Astrocyte (in vitro differentiated cells and primary cell): ENCODE data around the gene ADCYAP1R1. TPM values are rescaled to one million over a fixed set of nuclear protein-coding genes. Genes with fewer than 3 reads are reported as not detected.

Experiments used
- DNase-seq: peaks from one replicate; pipeline ENCODE4 v3.0.0-alpha.2; 2010; ENCODE audit warnings: low read depth
- FAIRE-seq: peaks from 2 replicates; lab custom pipeline; 2011; peaks lifted over from hg19 to GRCh38; lab: Jason Lieb, UNC
- H2AFZ ChIP-seq: 2 replicates; pipeline ENCODE4 v1.6.0; 2012; ENCODE audit warnings: low read depth, low read length, inconsistent platforms
- H3K27ac ChIP-seq: 2 replicates; pipeline ENCODE4 v1.5.1; 2011; ENCODE audit warnings: low read depth, low read length, inconsistent platforms
- H3K27me3 ChIP-seq: 2 replicates; pipeline ENCODE4 v1.6.0; 2011; ENCODE audit warnings: low read length, inconsistent platforms; ENCODE audit not compliant: insufficient read depth
- H3K36me3 ChIP-seq: 2 replicates; pipeline ENCODE4 v1.5.1; 2011; ENCODE audit warnings: low read length, inconsistent platforms; ENCODE audit not compliant: insufficient read depth
- H3K4me1 ChIP-seq: 2 replicates; pipeline ENCODE4 v1.5.1; 2011; ENCODE audit warnings: low read length, inconsistent platforms; ENCODE audit not compliant: insufficient read depth
- H3K4me2 ChIP-seq: 2 replicates; pipeline ENCODE4 v1.6.0; 2012; ENCODE audit warnings: low read length, inconsistent platforms
- H3K4me3 ChIP-seq: 2 replicates; pipeline ENCODE4 v1.5.1; 2011; ENCODE audit warnings: low read depth, mild to moderate bottlenecking, low read length, inconsistent platforms; ENCODE audit not compliant: insufficient read depth
- H3K79me2 ChIP-seq: 2 replicates; pipeline ENCODE4 v1.6.0; 2012; ENCODE audit warnings: mild to moderate bottlenecking, low read length, inconsistent platforms; ENCODE audit not compliant: insufficient read depth
- H3K9ac ChIP-seq: 2 replicates; pipeline ENCODE4 v1.6.0; 2012; ENCODE audit warnings: mild to moderate bottlenecking, low read length, inconsistent platforms
- H3K9me3 ChIP-seq: 2 replicates; pipeline ENCODE4 v1.5.1; 2012; ENCODE audit warnings: low read depth, mild to moderate bottlenecking, low read length, inconsistent platforms; ENCODE audit not compliant: insufficient read depth
- H4K20me1 ChIP-seq: 2 replicates; pipeline ENCODE4 v1.6.0; 2012; ENCODE audit warnings: low read length, inconsistent platforms; ENCODE audit not compliant: insufficient read depth
- H3K27ac Mint-ChIP-seq: one replicate; pipeline ENCODE4 v1.8.0; 2021; ENCODE audit warnings: mild to moderate bottlenecking, mixed read lengths; ENCODE audit not compliant: unreplicated experiment
- H3K27me3 Mint-ChIP-seq: one replicate; pipeline ENCODE4 v1.8.0; 2021; ENCODE audit warnings: low read depth, mixed read lengths; ENCODE audit not compliant: unreplicated experiment
- H3K36me3 Mint-ChIP-seq: one replicate; pipeline ENCODE4 v1.8.0; 2021; ENCODE audit warnings: low read depth, mixed read lengths; ENCODE audit not compliant: unreplicated experiment
- H3K4me1 Mint-ChIP-seq: one replicate; pipeline ENCODE4 v1.8.0; 2021; ENCODE audit warnings: low read depth, mixed read lengths; ENCODE audit not compliant: unreplicated experiment
- H3K4me3 Mint-ChIP-seq: one replicate; pipeline ENCODE4 v1.8.0; 2021; ENCODE audit warnings: mild to moderate bottlenecking, moderate library complexity, mixed read lengths; ENCODE audit not compliant: unreplicated experiment
- H3K9me3 Mint-ChIP-seq: one replicate; pipeline ENCODE4 v1.8.0; 2021; ENCODE audit warnings: mild to moderate bottlenecking, mixed read lengths; ENCODE audit not compliant: unreplicated experiment
- EZH2 ChIP-seq: IDR thresholded peaks from 2 replicates; pipeline ENCODE4 v1.6.1; 2012; ENCODE audit warnings: mild to moderate bottlenecking, low read length, inconsistent platforms; ENCODE audit not compliant: insufficient read depth
- total RNA-seq: library from RNA; stranded (reverse); gene quantifications from 2 replicates; pipeline ENCODE4 v1.2.1, GENCODE V29; 2021
- TF ChIP-seq, protein P1 (sequence below): IDR thresholded peaks from 2 replicates; pipeline ENCODE4 v1.5.1; 2011; ENCODE audit warnings: low read depth, mild to moderate bottlenecking, inconsistent platforms, low read length, moderate library complexity; ENCODE audit not compliant: insufficient read depth

Gene ADCYAP1R1
- total RNA-seq, 1 donor from 2014 or later = 0.05 TPM

DNA sequence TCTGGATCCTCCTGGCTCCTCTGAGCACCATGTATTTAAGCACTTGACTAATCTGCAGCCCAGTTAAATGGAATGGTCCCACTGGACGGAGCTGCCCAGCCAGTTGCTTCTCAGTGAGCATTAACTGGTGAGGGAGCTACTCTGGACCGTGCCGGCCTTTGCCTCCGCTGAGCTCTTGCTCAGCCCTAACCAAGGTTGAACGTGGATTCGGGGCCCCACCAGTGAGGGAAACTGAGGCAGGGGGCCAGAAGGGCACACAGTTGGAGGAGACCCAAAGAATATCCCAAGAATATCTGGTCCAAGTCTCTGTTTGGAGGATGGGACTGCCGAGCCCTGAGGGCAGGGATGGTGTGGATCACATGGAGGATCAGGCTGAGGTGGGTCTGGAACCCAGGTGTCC is 13.7 kb downstream of the ADCYAP1R1 start:
- H3K36me3 Mint-ChIP-seq = peaks cover 1% of the 10 kb centered on the region
- peaks cover 1% of the 10 kb centered on the region for H3K9me3 Mint-ChIP-seq
- Histone ChIP-seq H4K20me1 (no peaks in the 10 kb centered on the region), H3K4me3 (no peak overlapping the region), H3K27me3 (peaks cover 3% of the 10 kb centered on the region), H3K36me3 (no peaks in the 10 kb centered on the region), H3K79me2 (no peaks in the 10 kb centered on the region), H3K4me1 (no peaks in the 10 kb centered on the region), H3K4me2 (no peak overlapping the region), H3K27ac (no peak overlapping the region), H2AFZ (no peak overlapping the region), H3K9me3 (no peaks in the 10 kb centered on the region), H3K9ac (no peak overlapping the region)
- no peak for TF ChIP-seq EZH2
- TF ChIP-seq, protein P1, sequence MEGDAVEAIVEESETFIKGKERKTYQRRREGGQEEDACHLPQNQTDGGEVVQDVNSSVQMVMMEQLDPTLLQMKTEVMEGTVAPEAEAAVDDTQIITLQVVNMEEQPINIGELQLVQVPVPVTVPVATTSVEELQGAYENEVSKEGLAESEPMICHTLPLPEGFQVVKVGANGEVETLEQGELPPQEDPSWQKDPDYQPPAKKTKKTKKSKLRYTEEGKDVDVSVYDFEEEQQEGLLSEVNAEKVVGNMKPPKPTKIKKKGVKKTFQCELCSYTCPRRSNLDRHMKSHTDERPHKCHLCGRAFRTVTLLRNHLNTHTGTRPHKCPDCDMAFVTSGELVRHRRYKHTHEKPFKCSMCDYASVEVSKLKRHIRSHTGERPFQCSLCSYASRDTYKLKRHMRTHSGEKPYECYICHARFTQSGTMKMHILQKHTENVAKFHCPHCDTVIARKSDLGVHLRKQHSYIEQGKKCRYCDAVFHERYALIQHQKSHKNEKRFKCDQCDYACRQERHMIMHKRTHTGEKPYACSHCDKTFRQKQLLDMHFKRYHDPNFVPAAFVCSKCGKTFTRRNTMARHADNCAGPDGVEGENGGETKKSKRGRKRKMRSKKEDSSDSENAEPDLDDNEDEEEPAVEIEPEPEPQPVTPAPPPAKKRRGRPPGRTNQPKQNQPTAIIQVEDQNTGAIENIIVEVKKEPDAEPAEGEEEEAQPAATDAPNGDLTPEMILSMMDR = no peak
- H3K27ac Mint-ChIP-seq = no peak overlapping the region
- no peak for DNase-seq
- H3K4me1 Mint-ChIP-seq = no peaks in the 10 kb centered on the region
- FAIRE-seq = no peak
- no peak overlapping the region for H3K4me3 Mint-ChIP-seq
- peaks cover 58% of the 10 kb centered on the region for H3K27me3 Mint-ChIP-seq

- Histone ChIP-seq H4K20me1 (no peaks in the 10 kb centered on the region), H3K4me1 (no peaks in the 10 kb centered on the region), H3K4me2 (no peak overlapping the region), H3K27ac (no peak overlapping the region), H3K27me3 (peaks cover 3% of the 10 kb centered on the region), H2AFZ (no peak overlapping the region), H3K4me3 (no peak overlapping the region), H3K79me2 (no peaks in the 10 kb centered on the region), H3K9ac (no peak overlapping the region), H3K9me3 (no peaks in the 10 kb centered on the region), H3K36me3 (no peaks in the 10 kb centered on the region)
- Mint-ChIP-seq H3K4me3 (no peak overlapping the region), H3K4me1 (no peaks in the 10 kb centered on the region), H3K36me3 (peaks cover 1% of the 10 kb centered on the region), H3K9me3 (peaks cover 2% of the 10 kb centered on the region), H3K27me3 (peaks cover 61% of the 10 kb centered on the region), H3K27ac (no peak overlapping the region)
- DNase-seq = no peak
- FAIRE-seq = no peak
- TF ChIP-seq, protein P1 = no peak
- TF ChIP-seq EZH2 = no peak
These were observed 14.5 kb downstream of the ADCYAP1R1 start for GRCh38 chr7:31066516-31067130.

GRCh38 chr7:31067491-31067890 is 15.4 kb downstream of the ADCYAP1R1 start:
- Histone ChIP-seq H3K27ac (no peak overlapping the region), H3K4me2 (no peak overlapping the region), H4K20me1 (no peaks in the 10 kb centered on the region), H3K9me3 (no peaks in the 10 kb centered on the region), H3K36me3 (no peaks in the 10 kb centered on the region), H3K4me1 (no peaks in the 10 kb centered on the region), H3K9ac (no peak overlapping the region), H2AFZ (no peak overlapping the region), H3K4me3 (no peak overlapping the region), H3K27me3 (peaks cover 3% of the 10 kb centered on the region), H3K79me2 (no peaks in the 10 kb centered on the region)
- FAIRE-seq (no peak), DNase-seq (no peak)
- H3K27ac Mint-ChIP-seq = no peak overlapping the region
- peaks cover 1% of the 10 kb centered on the region for H3K36me3 Mint-ChIP-seq
- peaks cover 3% of the 10 kb centered on the region for H3K9me3 Mint-ChIP-seq
- H3K4me3 Mint-ChIP-seq = no peak overlapping the region
- peaks cover 66% of the 10 kb centered on the region for H3K27me3 Mint-ChIP-seq
- TF ChIP-seq, protein P1 = no peak
- TF ChIP-seq EZH2 = no peak
- no peaks in the 10 kb centered on the region for H3K4me1 Mint-ChIP-seq
